Ovary (tissue), 3 donors: ENCODE measurements around the gene LRPPRC.

Experiments used
- CTCF ChIP-seq, 3 donors: fragments of 450-650 bp in 2 of 3; fragments of 200-600 bp in 1 of 3; IDR thresholded peaks; one replicate each; pipeline versions ENCODE4 v1.5.1 to v1.8.0; 2016 to 2022; ENCODE audit warnings: antibody characterized with exemption in 3 of 3, mild to moderate bottlenecking in 1 of 3
- EP300 ChIP-seq: sonication (generic); formaldehyde crosslinking; IDR thresholded peaks from one replicate; pipeline ENCODE4 v1.6.1; 2017; ENCODE audit warnings: antibody characterized with exemption
- donor health status: DM: no; HTN: no; CAD: no.

GRCh38 chr2:43852196-43852730 is 143.5 kb downstream of the LRPPRC start:
- TF ChIP-seq CTCF (IDR thresholded peaks at IDR 0.05): no peak
- no peak for TF ChIP-seq EP300
